Nephron (organoid): ENCODE data around the gene NGF.

Experiments used
- H3K27ac Mint-ChIP-seq, 3 experiments: 2 replicates each; pipeline ENCODE4 v1.8.0; 2020; ENCODE audit warnings: mixed read lengths in 3 of 3, mild to moderate bottlenecking in 2 of 3, moderate library complexity in 1 of 3
- H3K27me3 Mint-ChIP-seq: 2 replicates; pipeline ENCODE4 v1.8.0; 2021; ENCODE audit warnings: low read depth, mild to moderate bottlenecking, moderate library complexity, mixed read lengths
- H3K36me3 Mint-ChIP-seq: 2 replicates; pipeline ENCODE4 v1.8.0; 2020; ENCODE audit warnings: low read depth, mixed read lengths
- H3K4me1 Mint-ChIP-seq: 2 replicates; pipeline ENCODE4 v1.8.0; 2020; ENCODE audit warnings: mixed read lengths
- H3K4me3 Mint-ChIP-seq, 3 experiments: 2 replicates each; pipeline ENCODE4 v1.8.0; 2020; ENCODE audit warnings: mild to moderate bottlenecking in 3 of 3, mixed read lengths in 3 of 3, moderate library complexity in 2 of 3
- H3K9me3 Mint-ChIP-seq: 2 replicates; pipeline ENCODE4 v1.8.0; 2020; ENCODE audit warnings: mixed read lengths
- TF ChIP-seq, protein P1 (sequence below), 3 experiments: fragments of 200-600 bp; sonication (generic); IDR thresholded peaks; one replicate each; pipeline ENCODE4 v1.5.0; 2021; ENCODE audit warnings: antibody characterized with exemption in 3 of 3; ENCODE audit not compliant: unreplicated experiment in 3 of 3

Gene NGF

DNA sequence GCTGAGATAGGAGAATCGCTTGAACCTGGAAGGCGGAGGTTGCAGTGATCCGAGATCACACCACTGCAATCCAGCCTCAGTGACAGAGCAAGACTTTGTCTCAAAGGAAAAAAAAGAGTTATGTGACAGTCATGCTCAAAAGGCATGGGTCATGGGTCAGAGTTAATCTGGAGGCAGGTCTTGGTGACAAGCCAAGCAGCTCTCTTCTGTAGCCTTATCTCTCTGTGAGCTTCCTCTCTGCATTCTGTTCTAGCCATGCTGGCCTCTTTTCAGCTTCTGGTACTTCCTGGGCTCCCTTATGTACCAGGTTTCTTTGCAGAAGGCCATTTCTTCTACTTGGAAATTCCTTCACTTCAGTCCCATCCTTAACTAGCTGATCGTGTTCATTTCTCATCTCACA, 63.6 kb downstream of the NGF start:
- Mint-ChIP-seq H3K36me3 (peaks cover 4% of the 10 kb centered on the region), H3K9me3 (peaks cover 29% of the 10 kb centered on the region), H3K4me1 (peaks cover 16% of the 10 kb centered on the region), H3K27me3 (peaks cover 7% of the 10 kb centered on the region), H3K27ac (peak overlapping the region; percentile 13 to 64 (median 16)), H3K4me3 (no peak overlapping the region)
- TF ChIP-seq, protein P1, sequence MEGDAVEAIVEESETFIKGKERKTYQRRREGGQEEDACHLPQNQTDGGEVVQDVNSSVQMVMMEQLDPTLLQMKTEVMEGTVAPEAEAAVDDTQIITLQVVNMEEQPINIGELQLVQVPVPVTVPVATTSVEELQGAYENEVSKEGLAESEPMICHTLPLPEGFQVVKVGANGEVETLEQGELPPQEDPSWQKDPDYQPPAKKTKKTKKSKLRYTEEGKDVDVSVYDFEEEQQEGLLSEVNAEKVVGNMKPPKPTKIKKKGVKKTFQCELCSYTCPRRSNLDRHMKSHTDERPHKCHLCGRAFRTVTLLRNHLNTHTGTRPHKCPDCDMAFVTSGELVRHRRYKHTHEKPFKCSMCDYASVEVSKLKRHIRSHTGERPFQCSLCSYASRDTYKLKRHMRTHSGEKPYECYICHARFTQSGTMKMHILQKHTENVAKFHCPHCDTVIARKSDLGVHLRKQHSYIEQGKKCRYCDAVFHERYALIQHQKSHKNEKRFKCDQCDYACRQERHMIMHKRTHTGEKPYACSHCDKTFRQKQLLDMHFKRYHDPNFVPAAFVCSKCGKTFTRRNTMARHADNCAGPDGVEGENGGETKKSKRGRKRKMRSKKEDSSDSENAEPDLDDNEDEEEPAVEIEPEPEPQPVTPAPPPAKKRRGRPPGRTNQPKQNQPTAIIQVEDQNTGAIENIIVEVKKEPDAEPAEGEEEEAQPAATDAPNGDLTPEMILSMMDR (IDR thresholded peaks at IDR 0.05; ENCODE audit: unreplicated experiment in 3 of 3), result no peak

DNA sequence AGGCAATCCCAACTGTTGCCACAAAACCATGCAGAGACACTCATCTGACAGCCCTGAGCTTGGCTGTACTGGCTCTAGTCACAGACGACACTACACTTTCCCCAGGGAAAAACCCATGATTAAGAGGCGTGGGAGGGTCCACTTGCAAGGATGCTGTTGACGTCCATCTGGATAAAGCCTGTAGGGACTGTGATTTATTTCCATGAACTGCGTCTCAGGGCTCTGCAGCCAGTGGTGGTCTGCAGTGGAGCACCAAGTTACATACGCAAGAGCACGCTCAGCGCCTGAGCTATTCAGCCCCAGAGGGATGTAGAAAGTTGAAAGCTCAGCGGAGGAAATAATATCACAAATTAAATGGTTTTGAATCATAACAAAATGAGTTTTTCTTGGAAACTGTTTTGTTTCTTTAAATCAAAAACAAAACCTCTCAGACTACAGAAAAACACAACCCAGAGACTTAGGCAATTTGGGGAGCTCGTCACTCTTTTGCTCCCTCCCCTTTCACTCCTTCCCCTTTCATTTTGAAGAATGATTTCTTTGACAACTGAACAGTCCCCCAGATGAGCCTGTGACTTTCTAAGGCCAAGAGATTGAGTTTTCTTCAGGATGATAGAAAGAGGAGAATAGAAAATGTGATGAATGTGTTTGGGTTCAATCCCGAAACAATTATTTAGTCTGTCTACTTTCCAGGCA, 71.2 kb downstream of the NGF start:
- H3K4me3 Mint-ChIP-seq, result peak overlapping the region in 1 of 3 experiments; percentile 10
- TF ChIP-seq, protein P1 (IDR thresholded peaks at IDR 0.05; ENCODE audit: unreplicated experiment in 3 of 3), result no peak
- peaks cover 31% of the 10 kb centered on the region for H3K4me1 Mint-ChIP-seq
- no peaks in the 10 kb centered on the region for H3K36me3 Mint-ChIP-seq
- no peaks in the 10 kb centered on the region for H3K27me3 Mint-ChIP-seq
- peak overlapping the region; percentile 31 to 78 (median 57) for H3K27ac Mint-ChIP-seq
- no peaks in the 10 kb centered on the region for H3K9me3 Mint-ChIP-seq

DNA sequence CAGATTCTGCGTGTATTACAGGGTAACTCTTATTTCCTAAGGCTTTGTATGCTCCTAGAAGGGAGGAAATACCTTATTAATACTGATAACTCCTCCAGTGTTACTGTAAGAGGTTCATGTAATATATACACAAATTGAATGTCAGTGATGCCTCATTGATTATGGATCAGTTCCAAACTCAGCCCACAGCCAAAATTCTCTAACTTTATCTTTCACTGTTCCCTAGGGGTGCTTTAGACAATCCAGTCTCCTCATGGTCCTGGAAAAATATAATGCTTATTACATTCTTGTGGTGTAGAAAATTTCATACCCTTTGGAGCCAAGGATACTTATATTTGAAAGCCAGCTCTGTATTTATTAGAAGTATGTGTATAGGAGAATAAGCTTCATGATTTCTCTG, 73.0 kb downstream of the NGF start:
- Mint-ChIP-seq H3K9me3 (no peaks in the 10 kb centered on the region), H3K4me1 (peaks cover 46% of the 10 kb centered on the region), H3K36me3 (no peaks in the 10 kb centered on the region), H3K27ac (no peak overlapping the region), H3K4me3 (no peak overlapping the region), H3K27me3 (no peaks in the 10 kb centered on the region)
- TF ChIP-seq, protein P1 (IDR thresholded peaks at IDR 0.05; ENCODE audit: unreplicated experiment in 3 of 3), result no peak

DNA sequence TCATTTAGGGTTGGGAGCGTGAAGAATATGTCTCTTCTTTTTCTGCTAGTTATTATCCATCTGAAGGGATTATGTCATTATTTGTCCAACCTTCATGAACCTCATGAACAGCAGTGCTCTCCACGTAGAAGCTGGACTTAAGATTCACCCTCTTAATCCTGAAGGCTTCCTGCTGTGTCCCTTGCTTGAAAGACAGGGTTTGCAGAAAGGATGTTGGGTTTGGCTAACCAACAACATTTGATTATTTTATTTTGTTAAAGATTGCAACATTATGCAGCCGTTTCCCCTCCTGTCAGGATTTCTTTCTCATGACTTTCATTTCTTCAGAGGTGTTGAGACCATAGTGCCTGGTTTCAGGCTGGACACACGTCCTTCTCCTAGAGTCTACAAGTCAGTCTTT, 75.2 kb downstream of the NGF start:
- TF ChIP-seq, protein P1 (IDR thresholded peaks at IDR 0.05; ENCODE audit: unreplicated experiment in 3 of 3), result no peak
- H3K27ac Mint-ChIP-seq, result no peak overlapping the region
- H3K27me3 Mint-ChIP-seq, result no peaks in the 10 kb centered on the region
- peaks cover 10% of the 10 kb centered on the region for H3K9me3 Mint-ChIP-seq
- peaks cover 4% of the 10 kb centered on the region for H3K36me3 Mint-ChIP-seq
- peaks cover 42% of the 10 kb centered on the region for H3K4me1 Mint-ChIP-seq
- H3K4me3 Mint-ChIP-seq, result no peak overlapping the region

DNA sequence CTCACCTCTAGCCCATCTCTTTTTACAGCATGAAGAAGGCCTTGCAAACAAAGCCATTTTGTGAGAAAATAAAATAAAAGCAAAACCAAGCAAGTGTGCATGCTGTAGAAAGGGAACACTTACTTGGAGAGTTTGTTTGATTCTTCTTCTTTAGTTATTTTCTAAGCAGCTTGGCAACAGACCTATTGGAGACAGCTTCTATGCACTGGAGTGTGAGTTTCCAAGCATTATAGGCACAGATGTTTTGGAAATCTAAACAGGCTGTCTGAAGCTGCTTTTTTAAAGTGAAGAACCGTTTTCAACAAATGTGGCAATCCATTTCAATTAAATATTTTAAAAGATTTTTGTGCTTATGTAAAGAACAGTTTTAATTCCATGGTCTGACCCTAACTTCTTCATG, 76.6 kb downstream of the NGF start:
- Mint-ChIP-seq H3K9me3 (peaks cover 12% of the 10 kb centered on the region), H3K36me3 (peaks cover 4% of the 10 kb centered on the region), H3K4me3 (no peak overlapping the region), H3K4me1 (peaks cover 28% of the 10 kb centered on the region), H3K27me3 (no peaks in the 10 kb centered on the region), H3K27ac (peak overlapping the region in 1 of 3 experiments; percentile 59)
- TF ChIP-seq, protein P1 (IDR thresholded peaks at IDR 0.05; ENCODE audit: unreplicated experiment in 3 of 3), result no peak

DNA sequence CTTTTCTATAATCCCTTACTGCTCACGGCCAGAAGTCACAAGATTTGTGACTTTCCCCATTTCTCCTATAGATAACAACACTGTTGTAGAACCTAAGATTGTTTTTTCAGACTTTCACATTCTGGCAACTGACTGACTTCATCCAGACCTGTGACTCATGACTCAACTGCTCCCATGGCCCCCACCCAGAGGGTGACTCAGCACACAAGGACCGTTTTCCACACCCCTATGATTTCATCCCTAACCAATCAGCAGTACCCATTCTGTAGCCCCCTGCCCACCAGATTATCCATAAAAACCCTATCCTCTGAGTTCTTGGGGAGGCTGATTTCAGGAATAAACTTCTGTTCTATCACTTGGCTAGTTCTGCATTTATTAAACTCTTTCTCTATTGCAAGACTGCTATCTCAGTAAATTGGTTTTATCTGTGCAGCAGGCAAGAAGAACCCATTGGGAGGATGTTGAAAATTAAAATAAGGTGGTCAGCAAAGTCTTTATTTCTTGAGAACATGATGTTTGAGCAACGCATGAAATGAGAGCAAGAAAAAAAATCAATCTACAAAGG, 79.7 kb downstream of the NGF start:
- Mint-ChIP-seq H3K4me1 (peaks cover 22% of the 10 kb centered on the region), H3K4me3 (no peak overlapping the region), H3K27ac (no peak overlapping the region), H3K27me3 (no peaks in the 10 kb centered on the region), H3K36me3 (peaks cover 4% of the 10 kb centered on the region), H3K9me3 (peaks cover 12% of the 10 kb centered on the region)
- TF ChIP-seq, protein P1 (IDR thresholded peaks at IDR 0.05; ENCODE audit: unreplicated experiment in 3 of 3), result no peak
